Fibroblast of skin of right biceps (primary cell): ENCODE measurements around the gene NDUFAF5.
"Not testable (repeated sequence)": the region's sequence is repeated elsewhere in the genome, so short reads cannot be mapped to it uniquely, and the experiment has no call there.

ENCODE experiments used
- DNase-seq: peaks from one replicate; pipeline ENCODE4 v3.0.0-alpha.2; 2013

Gene NDUFAF5

GRCh38 chr20:13784893-13785715 is at the start of gene NDUFAF5, which contains the start of gene ESF1:
Gene NDUFAF5, plus strand, starts transcription at chr20:13785028. Its CDS starts 41 bp downstream, at chr20:13785069.
Gene ESF1, minus strand, starts transcription at chr20:13784919. Its CDS starts 1,779 bp downstream, at chr20:13783140.
- DNase-seq, result peak; percentile 97

- DNase-seq, result no peak
Measured at GRCh38 chr20:13735826-13736225, 49.0 kb upstream of the NDUFAF5 start.

- peak; percentile 31 for DNase-seq
Measured at GRCh38 chr20:13736436-13737191, 48.2 kb upstream of the NDUFAF5 start.

GRCh38 chr20:13738187-13738586 is 46.6 kb upstream of the NDUFAF5 start:
- not testable (repeated sequence) for DNase-seq

- DNase-seq, result peak; percentile 25
Measured at GRCh38 chr20:13739731-13740649, 44.8 kb upstream of the NDUFAF5 start.

GRCh38 chr20:13741879-13742278 is 42.9 kb upstream of the NDUFAF5 start:
- no peak for DNase-seq

- DNase-seq, result no peak
Measured at GRCh38 chr20:13744352-13744751, 40.5 kb upstream of the NDUFAF5 start.

- DNase-seq, result no peak
Measured at GRCh38 chr20:13745784-13746183, 39.0 kb upstream of the NDUFAF5 start.

- DNase-seq, result no peak
Measured at GRCh38 chr20:13749811-13750210, 35.0 kb upstream of the NDUFAF5 start.

GRCh38 chr20:13753436-13754036 is 31.3 kb upstream of the NDUFAF5 start:
- peak; percentile 4 for DNase-seq

GRCh38 chr20:13755809-13756208 is 29.0 kb upstream of the NDUFAF5 start:
- DNase-seq, result no peak

- no peak for DNase-seq
Measured at GRCh38 chr20:13756551-13756950, 28.3 kb upstream of the NDUFAF5 start.

GRCh38 chr20:13758884-13759283 is 25.9 kb upstream of the NDUFAF5 start:
- DNase-seq, result no peak

- DNase-seq, result not testable (repeated sequence)
Measured at GRCh38 chr20:13760451-13760946, 24.3 kb upstream of the NDUFAF5 start.

GRCh38 chr20:13765299-13765698 is 19.5 kb upstream of the NDUFAF5 start:
- no peak for DNase-seq

- no peak for DNase-seq
Measured at GRCh38 chr20:13765868-13766416, 18.9 kb upstream of the NDUFAF5 start.

GRCh38 chr20:13770141-13770540 is 14.7 kb upstream of the NDUFAF5 start:
- DNase-seq, result no peak

- DNase-seq, result peak; percentile 29
Measured at GRCh38 chr20:13771853-13772453, 12.9 kb upstream of the NDUFAF5 start.

GRCh38 chr20:13772529-13772928 is 12.3 kb upstream of the NDUFAF5 start:
- no peak for DNase-seq

- DNase-seq, result no peak
Measured at GRCh38 chr20:13775867-13776266, 9.0 kb upstream of the NDUFAF5 start.

GRCh38 chr20:13777171-13777601 is 7.6 kb upstream of the NDUFAF5 start:
- no peak for DNase-seq
